HepG2 (cell line): Measurements from ENCODE around the gene PCDHGA2.

ENCODE experiments used
- NR3C1 ChIP-seq: sonication (generic); formaldehyde crosslinking; IDR thresholded peaks from 2 replicates; pipeline ENCODE4 v1.4.0; 2020; ENCODE audit warnings: missing genetic modification reagents
- TCF12 ChIP-seq, 2 experiments: fragments of 450-650 bp in 1 of 2; sonication (generic) in 1 of 2; formaldehyde crosslinking in 1 of 2; IDR thresholded peaks; 2 replicates each; pipeline versions ENCODE4 v1.6.1 to v1.8.0; 2017 to 2022; ENCODE audit warnings: antibody characterized with exemption in 1 of 2, mild to moderate bottlenecking in 1 of 2, missing genetic modification reagents in 1 of 2, moderate library complexity in 1 of 2
- ZFY ChIP-seq: sonication (generic); formaldehyde crosslinking; IDR thresholded peaks from 2 replicates; pipeline ENCODE4 v1.4.0; 2020; ENCODE audit warnings: missing genetic modification reagents
- TF ChIP-seq, protein P1 (sequence below), 2 experiments: IDR thresholded peaks; 2 replicates each; pipeline ENCODE4 v1.6.1; 2011 to 2012; ENCODE audit warnings: low read length in 2 of 2, borderline replicate concordance in 1 of 2, low read depth in 1 of 2, mild to moderate bottlenecking in 1 of 2, moderate library complexity in 1 of 2

DNA sequence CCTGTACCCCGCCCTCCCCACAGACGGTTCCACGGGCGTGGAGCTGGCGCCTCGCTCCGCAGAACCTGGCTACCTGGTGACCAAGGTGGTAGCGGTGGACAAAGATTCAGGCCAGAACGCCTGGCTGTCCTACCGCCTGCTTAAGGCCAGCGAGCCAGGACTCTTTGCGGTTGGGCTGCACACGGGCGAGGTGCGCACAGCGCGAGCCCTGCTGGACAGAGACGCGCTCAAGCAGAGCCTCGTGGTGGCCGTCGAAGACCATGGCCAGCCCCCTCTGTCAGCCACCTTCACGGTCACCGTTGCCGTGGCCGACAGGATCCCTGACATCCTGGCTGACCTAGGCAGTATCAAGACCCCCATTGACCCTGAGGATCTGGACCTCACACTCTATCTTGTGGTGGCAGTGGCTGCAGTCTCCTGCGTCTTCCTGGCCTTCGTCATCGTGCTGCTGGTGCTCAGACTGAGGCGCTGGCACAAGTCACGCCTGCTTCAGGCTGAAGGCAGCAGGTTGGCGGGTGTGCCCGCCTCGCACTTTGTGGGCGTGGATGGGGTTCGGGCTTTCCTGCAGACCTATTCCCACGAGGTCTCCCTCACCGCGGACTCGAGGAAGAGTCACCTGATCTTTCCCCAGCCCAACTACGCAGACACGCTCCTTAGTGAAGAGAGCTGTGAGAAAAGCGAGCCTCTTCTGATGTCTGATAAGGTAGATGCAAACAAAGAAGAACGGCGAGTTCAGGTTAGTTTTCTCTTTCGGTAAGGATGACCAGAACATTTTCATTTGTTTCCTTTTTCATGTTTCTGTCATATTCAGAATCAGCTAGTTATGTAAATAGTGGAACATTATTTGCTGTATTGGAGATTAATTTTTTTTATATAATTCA lies 27.7 kb downstream of the PCDHGA2 start:
- TF ChIP-seq TCF12 (IDR thresholded peaks at IDR 0.05) (no peak), TCF12 (CRISPR knock-in tag; IDR thresholded peaks at IDR 0.05) (no peak), ZFY (CRISPR knock-in tag) (no peak), NR3C1 (CRISPR knock-in tag) (no peak)
- TF ChIP-seq, protein P1, sequence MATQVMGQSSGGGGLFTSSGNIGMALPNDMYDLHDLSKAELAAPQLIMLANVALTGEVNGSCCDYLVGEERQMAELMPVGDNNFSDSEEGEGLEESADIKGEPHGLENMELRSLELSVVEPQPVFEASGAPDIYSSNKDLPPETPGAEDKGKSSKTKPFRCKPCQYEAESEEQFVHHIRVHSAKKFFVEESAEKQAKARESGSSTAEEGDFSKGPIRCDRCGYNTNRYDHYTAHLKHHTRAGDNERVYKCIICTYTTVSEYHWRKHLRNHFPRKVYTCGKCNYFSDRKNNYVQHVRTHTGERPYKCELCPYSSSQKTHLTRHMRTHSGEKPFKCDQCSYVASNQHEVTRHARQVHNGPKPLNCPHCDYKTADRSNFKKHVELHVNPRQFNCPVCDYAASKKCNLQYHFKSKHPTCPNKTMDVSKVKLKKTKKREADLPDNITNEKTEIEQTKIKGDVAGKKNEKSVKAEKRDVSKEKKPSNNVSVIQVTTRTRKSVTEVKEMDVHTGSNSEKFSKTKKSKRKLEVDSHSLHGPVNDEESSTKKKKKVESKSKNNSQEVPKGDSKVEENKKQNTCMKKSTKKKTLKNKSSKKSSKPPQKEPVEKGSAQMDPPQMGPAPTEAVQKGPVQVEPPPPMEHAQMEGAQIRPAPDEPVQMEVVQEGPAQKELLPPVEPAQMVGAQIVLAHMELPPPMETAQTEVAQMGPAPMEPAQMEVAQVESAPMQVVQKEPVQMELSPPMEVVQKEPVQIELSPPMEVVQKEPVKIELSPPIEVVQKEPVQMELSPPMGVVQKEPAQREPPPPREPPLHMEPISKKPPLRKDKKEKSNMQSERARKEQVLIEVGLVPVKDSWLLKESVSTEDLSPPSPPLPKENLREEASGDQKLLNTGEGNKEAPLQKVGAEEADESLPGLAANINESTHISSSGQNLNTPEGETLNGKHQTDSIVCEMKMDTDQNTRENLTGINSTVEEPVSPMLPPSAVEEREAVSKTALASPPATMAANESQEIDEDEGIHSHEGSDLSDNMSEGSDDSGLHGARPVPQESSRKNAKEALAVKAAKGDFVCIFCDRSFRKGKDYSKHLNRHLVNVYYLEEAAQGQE (IDR thresholded peaks at IDR 0.05; ENCODE audit: borderline replicate concordance in 1 of 2, low read depth in 1 of 2, low read length in 2 of 2) = no peak
